GM13976 (cell line): ENCODE results near the gene IQCF6.
"Not testable (repeated sequence)": the region's sequence is repeated elsewhere in the genome, so short reads cannot be mapped to it uniquely, and the experiment has no call there.

Source experiments
- DNase-seq: peaks from one replicate; pipeline ENCODE4 v3.0.0; 2012; ENCODE audit warnings: low spot score
- CTCF ChIP-seq: IDR thresholded peaks from 2 replicates; pipeline ENCODE4 v1.5.1; 2012; ENCODE audit warnings: borderline replicate concordance, mild to moderate bottlenecking; ENCODE audit not compliant: insufficient read depth; ENCODE audit errors: extremely low read depth, missing control alignments, control extremely low read depth
- in situ Hi-C: fragments of 300-500 bp; cut with MboI; formaldehyde crosslinking; loops from one replicate; pipeline ENCODE4 v1.12.0; 2022; ENCODE audit warnings: low sequenced_read_pairs, mixed read lengths, inconsistent platforms; ENCODE audit not compliant: unreplicated experiment

The IQCF6 gene

GRCh38 chr3:51798411-51798963, 19.4 kb upstream of the IQCF6 start:
- TF ChIP-seq CTCF, result no peak
- DNase-seq, result no peak
- in situ Hi-C loops, result loop anchor here (10.0 kb wide), 1 partner anchor 74 kb away; no protein-coding TSS in a partner anchor

- no peak for TF ChIP-seq CTCF
- in situ Hi-C loops, result loop anchor here (10.0 kb wide), 1 partner anchor 72 kb away; no protein-coding TSS in a partner anchor
- DNase-seq, result no peak
Observed at GRCh38 chr3:51796854-51797253, 17.8 kb upstream of the IQCF6 start.

GRCh38 chr3:51794206-51794605, 15.2 kb upstream of the IQCF6 start:
- no peak for TF ChIP-seq CTCF
- DNase-seq, result no peak
- in situ Hi-C loops, result loop anchor here (10.0 kb wide), 1 partner anchor 69 kb away; no protein-coding TSS in a partner anchor

GRCh38 chr3:51792206-51792605, 13.2 kb upstream of the IQCF6 start:
- in situ Hi-C loops, result loop anchor here (10.0 kb wide), 1 partner anchor 67 kb away; no protein-coding TSS in a partner anchor
- no peak for TF ChIP-seq CTCF

GRCh38 chr3:51789437-51789836, 10.4 kb upstream of the IQCF6 start:
- in situ Hi-C loops, result no loop called here
- DNase-seq, result no peak
- no peak for TF ChIP-seq CTCF

More at GRCh38 chr3:51792206-51792605, 13.2 kb upstream of the IQCF6 start:
- no peak for DNase-seq

GRCh38 chr3:51787576-51787975, 8.5 kb upstream of the IQCF6 start:
- DNase-seq, in situ Hi-C loops: not testable (repeated sequence)

- no peak for DNase-seq
- TF ChIP-seq CTCF, result no peak
- in situ Hi-C loops, result no loop called here
Observed at GRCh38 chr3:51786267-51786666, 7.2 kb upstream of the IQCF6 start.
